Adrenal gland (tissue), 12 donors: Measurements from ENCODE around the gene HSP90AB1. TPM values are rescaled to one million over a fixed set of nuclear protein-coding genes. Genes with fewer than 3 reads are reported as not detected.

Experiments used
- DNase-seq, 7 donors: peaks; one replicate each; pipeline ENCODE4 v3.0.0-alpha.2; 2019 to 2020
- H3K27ac ChIP-seq, 5 donors: fragments of 200-600 bp; sonication (generic) in 4 of 5; 1 replicate in 3 of 5; 2 replicates in 2 of 5; pipeline versions ENCODE4 v1.5.1 to v1.8.0; 2016 to 2020; ENCODE audit warnings: mild to moderate bottlenecking in 1 of 5
- H3K27me3 ChIP-seq: fragments of 200-600 bp; 2 replicates; pipeline ENCODE4 v1.8.0; 2021
- H3K36me3 ChIP-seq, 2 donors: fragments of 200-600 bp; replicated peaks in 1 of 2; 1 replicate in 1 of 2; 2 replicates in 1 of 2; pipeline versions ENCODE4 v1.5.1 to v1.8.0; 2018 to 2022
- H3K4me1 ChIP-seq, 2 donors: fragments of 200-600 bp; replicated peaks in 1 of 2; 1 replicate in 1 of 2; 2 replicates in 1 of 2; pipeline versions ENCODE4 v1.5.1 to v1.8.0; 2018 to 2021
- H3K4me3 ChIP-seq, 4 donors: fragments of 200-600 bp; sonication (generic) in 3 of 4; one replicate each; pipeline ENCODE4 v1.5.1; 2016 to 2018
- H3K9me3 ChIP-seq, 3 donors: fragments of 200-600 bp; sonication (generic) in 1 of 3; replicated peaks in 1 of 3; 1 replicate in 2 of 3; 2 replicates in 1 of 3; pipeline versions ENCODE4 v1.5.1 to v1.8.0; 2016 to 2021
- POLR2A ChIP-seq, 2 donors: fragments of 450-650 bp; IDR thresholded peaks; one replicate each; pipeline ENCODE4 v1.6.1; 2017; ENCODE audit warnings: antibody characterized with exemption in 2 of 2, mild to moderate bottlenecking in 2 of 2, moderate library complexity in 1 of 2
- WGBS, 4 donors: extraction: QIAGEN DNeasy Blood & Tissue Kit in 2 of 4; methylation state at CpG; one replicate each; pipeline versions ENCODE4 v1.1.5 to v1.1.7; 2013 to 2017; 5-methylcytosine and 5-hydroxymethylcytosine counted together
- intact Hi-C, 2 donors: fragments of 100-400 bp; cut with DNase I; formaldehyde crosslinking; loops; one replicate each; pipeline versions ENCODE4 v1.14.1 to v1.15.0; 2022 to 2023
- polyA plus RNA-seq, 3 donors: library from polyadenylated mRNA; stranded (reverse); fragments of 200-250 nt in 2 of 3; fragments of 350-450 nt in 1 of 3; fragmentation: Illumina TruSeq in 1 of 3; extraction: RNeasy Lipid Tissue Mini Kit (QIAGEN cat#74804) in 1 of 3; gene quantifications; one replicate each; pipeline ENCODE4 v1.2.3, GENCODE V29; 2013 to 2014
- total RNA-seq, 9 donors: library from RNA; depleted of rRNA in 4 of 9; stranded (reverse); fragments of >200 nt in 4 of 9; fragments of 120-200 nt in 1 of 9; fragmentation: NEBNext Ultra II Directional in 1 of 9; extraction: Animal tissue kit (Norgen Biotek cat#: 25700) in 1 of 9; gene quantifications; one replicate each; pipeline versions ENCODE4 v1.1.0 to v1.2.4, GENCODE V29; 2013 to 2023
- TF ChIP-seq, protein P1 (sequence below), 6 experiments: fragments of 450-650 bp in 4 of 6; fragments of 200-600 bp in 2 of 6; sonication (generic) in 1 of 6; IDR thresholded peaks; 1 replicate in 5 of 6; 2 replicates in 1 of 6; pipeline versions ENCODE4 v1.5.1 to v1.8.0; 2016 to 2021; ENCODE audit warnings: antibody characterized with exemption in 6 of 6, mild to moderate bottlenecking in 2 of 6, moderate library complexity in 1 of 6
- donor health status: healthy with polysubstance abuse.
- donor health status: Bipolar disorder and iron deficiency.
- donor health status: DM: yes; HTN: yes; CAD: no.
- donor health status: DM: no; HTN: no; CAD: no.
- donor health status: DM: no; HTN: no; CAD: no.
- donor health status: DM: yes; HTN: yes; CAD: no.

The HSP90AB1 gene
- total and polyA plus RNA-seq, 12 donors = 275 to 2,249 (median 857) TPM

DNA sequence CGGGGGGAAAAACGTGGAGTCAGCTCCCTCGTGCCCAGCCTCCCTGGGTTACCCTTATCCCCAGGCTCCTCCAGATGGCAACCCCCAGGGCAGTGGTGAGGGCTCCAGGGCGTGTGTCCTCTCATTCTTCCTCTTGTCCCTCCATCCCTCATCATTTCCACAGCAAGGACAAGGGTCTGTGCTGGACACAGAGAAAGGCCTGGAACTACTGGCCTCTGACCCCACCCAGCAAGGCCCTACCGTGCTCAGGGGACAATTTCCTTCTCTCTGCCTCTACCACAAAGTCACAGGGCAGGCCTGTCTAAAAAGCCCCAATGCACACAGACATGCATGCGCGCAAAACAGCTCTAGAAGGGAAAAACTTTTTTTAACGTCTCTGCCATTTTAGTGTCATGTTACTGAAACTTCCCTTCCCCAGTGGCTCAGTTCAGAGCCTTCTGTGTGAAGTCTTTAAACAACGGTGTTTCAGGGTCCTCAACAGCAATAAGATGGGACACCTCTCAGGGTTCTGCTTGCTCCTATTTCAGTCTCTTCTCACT is 11.5 kb downstream of the HSP90AB1 start:
- 82 to 93% (median 88%) methylated on average over 9 of the region's 9 CpGs for WGBS, 4 donors
- no peak for TF ChIP-seq POLR2A (IDR thresholded peaks at IDR 0.05)
- TF ChIP-seq, protein P1, sequence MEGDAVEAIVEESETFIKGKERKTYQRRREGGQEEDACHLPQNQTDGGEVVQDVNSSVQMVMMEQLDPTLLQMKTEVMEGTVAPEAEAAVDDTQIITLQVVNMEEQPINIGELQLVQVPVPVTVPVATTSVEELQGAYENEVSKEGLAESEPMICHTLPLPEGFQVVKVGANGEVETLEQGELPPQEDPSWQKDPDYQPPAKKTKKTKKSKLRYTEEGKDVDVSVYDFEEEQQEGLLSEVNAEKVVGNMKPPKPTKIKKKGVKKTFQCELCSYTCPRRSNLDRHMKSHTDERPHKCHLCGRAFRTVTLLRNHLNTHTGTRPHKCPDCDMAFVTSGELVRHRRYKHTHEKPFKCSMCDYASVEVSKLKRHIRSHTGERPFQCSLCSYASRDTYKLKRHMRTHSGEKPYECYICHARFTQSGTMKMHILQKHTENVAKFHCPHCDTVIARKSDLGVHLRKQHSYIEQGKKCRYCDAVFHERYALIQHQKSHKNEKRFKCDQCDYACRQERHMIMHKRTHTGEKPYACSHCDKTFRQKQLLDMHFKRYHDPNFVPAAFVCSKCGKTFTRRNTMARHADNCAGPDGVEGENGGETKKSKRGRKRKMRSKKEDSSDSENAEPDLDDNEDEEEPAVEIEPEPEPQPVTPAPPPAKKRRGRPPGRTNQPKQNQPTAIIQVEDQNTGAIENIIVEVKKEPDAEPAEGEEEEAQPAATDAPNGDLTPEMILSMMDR (IDR thresholded peaks at IDR 0.05) = no peak
- intact Hi-C loops = no loop called here
- no peak for DNase-seq
- Histone ChIP-seq H3K27me3 (no peaks in the 10 kb centered on the region), H3K4me1 (peaks cover 17 to 34% of the 10 kb centered on the region in 2 donors), H3K27ac (peak overlapping the region in 2 of 5 donors; percentile 92 to 98), H3K36me3 (peaks cover 0 to 28% of the 10 kb centered on the region in 2 donors), H3K4me3 (no peak overlapping the region), H3K9me3 (no peaks in the 10 kb centered on the region)

DNA sequence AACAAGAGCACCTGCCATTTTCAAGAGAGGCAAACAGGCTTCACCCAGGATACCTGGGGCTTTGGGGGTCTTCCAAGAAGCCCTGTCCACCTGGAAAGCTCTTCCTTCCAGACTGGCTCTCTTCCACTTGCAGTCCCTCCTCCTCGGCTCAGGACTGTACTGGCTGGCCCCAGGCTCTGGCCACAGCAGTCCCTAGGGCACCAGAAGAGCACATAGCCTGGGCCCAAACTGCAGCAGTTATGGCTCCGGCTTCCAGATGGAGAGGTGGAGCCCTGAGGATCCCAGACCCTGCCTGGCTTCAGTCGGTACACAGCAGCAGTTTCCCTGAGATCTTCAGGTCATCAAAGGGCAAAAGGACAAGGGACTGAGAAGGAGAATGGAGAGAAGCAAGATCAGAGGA is 12.0 kb downstream of the HSP90AB1 start:
- 86 to 97% (median 91%) methylated on average over 3 of the region's 3 CpGs for WGBS, 4 donors
- intact Hi-C loops = no loop called here
- peaks cover 22 to 35% of the 10 kb centered on the region in 2 donors for H3K4me1 ChIP-seq
- no peaks in the 10 kb centered on the region for H3K27me3 ChIP-seq
- H3K9me3 ChIP-seq = no peaks in the 10 kb centered on the region
- no peak overlapping the region for H3K27ac ChIP-seq
- no peak for DNase-seq
- H3K4me3 ChIP-seq = no peak overlapping the region
- peaks cover 0 to 23% of the 10 kb centered on the region in 2 donors for H3K36me3 ChIP-seq
- TF ChIP-seq POLR2A (IDR thresholded peaks at IDR 0.05) = no peak

DNA sequence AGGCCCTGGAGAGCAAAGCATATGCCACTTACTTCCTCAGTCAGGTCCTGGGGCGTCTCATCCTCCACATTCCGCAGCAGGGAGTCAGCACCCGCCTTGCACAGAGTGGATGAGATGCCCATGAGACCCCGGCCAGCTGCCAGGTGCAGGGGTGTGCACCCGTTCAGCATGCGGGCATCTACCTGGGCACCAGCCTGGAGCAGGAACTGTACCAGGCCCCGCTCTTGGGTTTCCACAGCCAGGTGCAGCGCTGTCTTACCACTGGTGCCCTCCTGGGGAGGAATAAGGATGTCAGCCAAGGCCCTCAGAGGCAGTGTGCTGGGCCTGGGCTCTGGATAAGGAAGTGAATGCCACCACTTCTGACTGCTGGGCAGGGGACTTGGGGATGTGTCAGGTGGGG is 13.1 kb downstream of the HSP90AB1 start:
- Histone ChIP-seq H3K4me1 (peaks cover 33 to 43% of the 10 kb centered on the region in 2 donors), H3K4me3 (no peak overlapping the region), H3K27ac (no peak overlapping the region), H3K9me3 (no peaks in the 10 kb centered on the region), H3K36me3 (peaks cover 0 to 12% of the 10 kb centered on the region in 2 donors), H3K27me3 (no peaks in the 10 kb centered on the region)
- DNase-seq = no peak
- TF ChIP-seq, protein P1 (IDR thresholded peaks at IDR 0.05) = no peak
- TF ChIP-seq POLR2A (IDR thresholded peaks at IDR 0.05) = no peak
- 94 to 95% (median 94%) methylated on average over 4 to 8 of the region's 8 CpGs; no CpG with 5 or more reads in 1 of the 4 donors for WGBS, 4 donors
- intact Hi-C loops = no loop called here

DNA sequence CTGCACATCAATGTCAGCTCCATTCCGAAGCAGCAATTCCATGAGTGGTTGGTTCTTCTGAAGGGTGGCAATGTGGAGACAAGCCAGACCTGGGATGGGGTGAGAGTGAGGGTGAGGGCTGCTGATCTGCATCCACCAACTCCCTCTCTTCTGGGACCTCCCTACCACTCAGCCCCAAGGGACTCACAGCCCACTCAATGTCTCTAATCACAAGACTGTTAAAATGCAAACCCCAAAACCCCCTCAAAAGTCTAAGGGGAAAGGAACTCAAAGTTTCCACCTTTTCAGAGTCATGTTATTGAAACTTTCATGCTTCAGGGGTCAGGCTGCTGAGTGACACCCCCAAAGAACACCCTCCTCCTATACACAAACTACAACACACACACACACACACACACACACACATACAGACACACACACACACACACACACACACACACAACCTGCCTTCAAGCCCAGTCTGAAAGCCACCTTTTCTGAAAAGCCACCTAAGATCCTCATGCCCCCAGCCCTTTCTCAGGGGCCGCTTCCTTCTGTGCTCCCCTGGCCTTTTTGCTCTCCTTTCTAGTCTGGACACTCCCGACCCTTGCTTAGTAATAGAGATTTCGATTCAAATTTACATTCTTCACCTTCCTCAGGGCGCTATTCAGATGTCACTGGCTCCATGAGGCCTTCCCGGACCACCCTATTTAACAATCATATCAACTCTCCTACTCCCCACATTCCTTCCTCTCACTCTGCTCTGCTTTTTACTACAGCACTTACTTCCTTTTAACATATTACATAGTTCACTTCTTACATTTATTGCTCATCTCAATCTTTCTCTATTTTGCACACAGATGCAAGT is 13.8 kb downstream of the HSP90AB1 start:
- H3K9me3 ChIP-seq = no peaks in the 10 kb centered on the region
- WGBS, 4 donors = 88 to 92% (median 90%) methylated on average over 6 of the region's 6 CpGs
- intact Hi-C loops = no loop called here
- DNase-seq = no peak
- H3K4me1 ChIP-seq = peaks cover 33 to 43% of the 10 kb centered on the region in 2 donors
- H3K27ac ChIP-seq = no peak overlapping the region
- H3K27me3 ChIP-seq = no peaks in the 10 kb centered on the region
- TF ChIP-seq, protein P1 (IDR thresholded peaks at IDR 0.05) = no peak
- TF ChIP-seq POLR2A (IDR thresholded peaks at IDR 0.05) = no peak
- no peak overlapping the region for H3K4me3 ChIP-seq
- peaks cover 0 to 6% of the 10 kb centered on the region in 2 donors for H3K36me3 ChIP-seq
